ENCODE data around the gene TRMU. TPM values are rescaled to one million over a fixed set of nuclear protein-coding genes. Genes with fewer than 3 reads are reported as not detected.
"Not testable (repeated sequence)": the region's sequence is repeated elsewhere in the genome, so short reads cannot be mapped to it uniquely, and the experiment has no call there.

TRMU gene
- total RNA-seq, 1 donor from 2014 or later = 13.5 TPM

- TF ChIP-seq CTCF (IDR thresholded peaks at IDR 0.05) = no peak
- DNase-seq (ENCODE audit: low spot score in 2 of 2) = no peak
- no peak overlapping the region for H3K4me3 ChIP-seq
- intact Hi-C loops (cut with DNase I) = loop anchor here (5.0 kb wide), 1 partner anchor 315 kb away; no protein-coding TSS in a partner anchor
- no peaks in the 10 kb centered on the region for H3K36me3 ChIP-seq
- H3K27me3 ChIP-seq = no peaks in the 10 kb centered on the region
- H3K4me1 ChIP-seq = no peaks in the 10 kb centered on the region
- no peak overlapping the region for H3K27ac ChIP-seq
- H3K9me3 ChIP-seq = no peaks in the 10 kb centered on the region
Measured at GRCh38 chr22:46312056-46312455, 23.5 kb upstream of the TRMU start.

DNA sequence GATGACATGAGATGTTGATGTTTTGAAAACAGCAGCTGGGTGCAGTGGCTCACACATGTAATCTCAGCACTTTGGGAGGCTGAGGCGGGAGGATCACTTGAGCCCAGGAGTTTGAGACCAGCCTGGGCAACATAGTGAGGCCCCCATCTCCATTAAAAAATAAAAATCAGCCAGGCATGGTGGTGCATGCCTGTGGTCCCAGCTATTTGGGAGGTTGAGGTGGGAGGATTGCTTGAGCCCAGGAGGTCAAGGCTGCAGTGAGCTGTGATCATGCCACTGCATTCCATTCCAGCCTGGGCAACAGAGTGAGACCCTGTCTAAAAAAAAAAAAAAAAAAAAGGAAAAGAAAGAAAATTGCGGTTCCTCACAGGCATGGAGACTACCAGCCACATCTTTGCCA lies 22.7 kb upstream of the TRMU start:
- H3K4me3 ChIP-seq; H3K27ac ChIP-seq; DNase-seq (ENCODE audit: low spot score in 2 of 2); H3K36me3 ChIP-seq; H3K27me3 ChIP-seq; H3K4me1 ChIP-seq; H3K9me3 ChIP-seq: not testable (repeated sequence)
- intact Hi-C loops (cut with DNase I) = loop anchor here (5.0 kb wide), 1 partner anchor 316 kb away; no protein-coding TSS in a partner anchor

- Histone ChIP-seq H3K9me3 (no peaks in the 10 kb centered on the region), H3K4me1 (no peaks in the 10 kb centered on the region), H3K36me3 (no peaks in the 10 kb centered on the region), H3K27me3 (no peaks in the 10 kb centered on the region), H3K4me3 (no peak overlapping the region), H3K27ac (no peak overlapping the region)
- TF ChIP-seq CTCF (IDR thresholded peaks at IDR 0.05) = no peak
- intact Hi-C loops (cut with DNase I) = no loop called here
- no peak for DNase-seq (ENCODE audit: low spot score in 2 of 2)
Measured at GRCh38 chr22:46315976-46316375, 19.5 kb upstream of the TRMU start.

DNA sequence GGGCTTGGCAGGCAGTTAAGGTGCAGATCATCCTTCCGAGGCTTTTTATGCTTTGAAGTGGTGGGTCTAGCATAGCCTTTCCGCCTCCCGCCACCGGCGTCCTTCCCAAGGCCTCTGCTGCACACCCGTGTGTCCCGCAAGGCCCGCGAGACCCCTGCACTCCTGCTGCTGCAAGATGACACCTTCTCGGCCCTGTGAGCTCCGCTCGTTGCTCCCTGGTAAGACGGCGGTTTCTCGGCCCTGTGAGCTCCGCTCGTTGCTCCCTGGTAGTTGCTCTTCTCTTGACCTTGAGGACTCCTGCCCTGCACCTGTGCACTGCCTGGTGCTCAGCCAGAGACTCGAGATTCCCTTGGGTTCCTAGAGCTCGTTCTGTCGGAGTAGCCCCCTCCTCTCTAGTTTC lies 17.9 kb upstream of the TRMU start:
- DNase-seq (ENCODE audit: low spot score in 2 of 2) = no peak
- Histone ChIP-seq H3K4me1 (no peaks in the 10 kb centered on the region), H3K27ac (no peak overlapping the region), H3K9me3 (no peaks in the 10 kb centered on the region), H3K36me3 (no peaks in the 10 kb centered on the region), H3K27me3 (no peaks in the 10 kb centered on the region), H3K4me3 (no peak overlapping the region)
- intact Hi-C loops (cut with DNase I) = no loop called here
- no peak for TF ChIP-seq CTCF (IDR thresholded peaks at IDR 0.05)

DNA sequence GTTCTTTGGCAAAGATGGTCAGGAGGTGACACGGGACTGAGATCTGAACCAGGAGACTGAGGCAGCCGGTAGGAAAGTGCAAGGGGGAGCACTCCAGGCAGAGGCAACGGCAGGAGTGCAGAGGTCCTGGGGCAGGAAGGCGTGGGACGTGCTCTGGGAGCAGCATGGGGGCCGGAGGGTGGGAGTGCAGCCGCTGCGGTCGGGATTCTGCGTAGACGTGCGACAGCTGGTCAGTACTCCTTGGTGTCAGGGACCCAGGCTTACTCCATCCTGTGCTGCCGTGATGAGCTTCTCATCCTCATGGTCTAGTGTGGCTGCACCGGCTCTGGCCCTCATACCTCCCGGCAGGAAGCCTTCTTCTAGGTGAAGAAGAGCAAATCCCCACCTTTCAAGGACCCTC lies 16.9 kb upstream of the TRMU start:
- H3K4me1 ChIP-seq = no peaks in the 10 kb centered on the region
- no peak for DNase-seq (ENCODE audit: low spot score in 2 of 2)
- intact Hi-C loops (cut with DNase I) = no loop called here

GRCh38 chr22:46319319-46319718 lies 16.2 kb upstream of the TRMU start:
- TF ChIP-seq CTCF (IDR thresholded peaks at IDR 0.05) = no peak
- Histone ChIP-seq H3K36me3 (no peaks in the 10 kb centered on the region), H3K4me3 (no peak overlapping the region), H3K27ac (no peak overlapping the region), H3K27me3 (no peaks in the 10 kb centered on the region), H3K9me3 (no peaks in the 10 kb centered on the region), H3K4me1 (no peaks in the 10 kb centered on the region)
- DNase-seq (ENCODE audit: low spot score in 2 of 2) = no peak
- intact Hi-C loops (cut with DNase I) = no loop called here

More for the DNA sequence above, 16.9 kb upstream of the TRMU start:
- TF ChIP-seq CTCF (IDR thresholded peaks at IDR 0.05) = no peak
- Histone ChIP-seq H3K27me3 (no peaks in the 10 kb centered on the region), H3K4me3 (no peak overlapping the region), H3K9me3 (no peaks in the 10 kb centered on the region), H3K36me3 (no peaks in the 10 kb centered on the region), H3K27ac (no peak overlapping the region)
